Loucy (cell line): Measurements from ENCODE around the gene MBD6.

Experiments
- H2AFZ ChIP-seq: fragments of 200-600 bp; sonication (generic); 2 replicates; pipeline ENCODE4 v1.6.0; 2016; ENCODE audit warnings: antibody characterized with exemption, mild to moderate bottlenecking, low read length, moderate library complexity
- H3F3A ChIP-seq: fragments of 200-600 bp; 2 replicates; pipeline ENCODE4 v1.6.0; 2016; ENCODE audit warnings: antibody characterized with exemption, low read depth, mild to moderate bottlenecking
- H3K27me3 ChIP-seq: fragments of 200-600 bp; sonication (generic); 2 replicates; pipeline ENCODE4 v1.6.1; 2014; ENCODE audit warnings: low read length, mild to moderate bottlenecking; ENCODE audit not compliant: insufficient read depth, poor library complexity, severe bottlenecking
- H3K36me3 ChIP-seq: fragments of 200-600 bp; sonication (generic); 2 replicates; pipeline ENCODE4 v1.6.1; 2016; ENCODE audit warnings: low read length; ENCODE audit not compliant: insufficient read depth
- H3K4me1 ChIP-seq: fragments of 200-600 bp; sonication (generic); 2 replicates; pipeline ENCODE4 v1.5.1; 2014; ENCODE audit warnings: low read length, mild to moderate bottlenecking; ENCODE audit not compliant: insufficient read depth, poor library complexity, severe bottlenecking
- H3K4me2 ChIP-seq: fragments of 200-600 bp; sonication (generic); 2 replicates; pipeline ENCODE4 v1.6.0; 2014; ENCODE audit warnings: antibody characterized with exemption, low read length, low read depth, mild to moderate bottlenecking; ENCODE audit not compliant: poor library complexity, severe bottlenecking
- H3K4me3 ChIP-seq: fragments of 200-600 bp; sonication (generic); 2 replicates; pipeline ENCODE4 v1.5.1; 2014; ENCODE audit warnings: low read length, mild to moderate bottlenecking, mixed read lengths; ENCODE audit not compliant: poor library complexity, severe bottlenecking
- H3K79me2 ChIP-seq: fragments of 200-600 bp; sonication (generic); 2 replicates; pipeline ENCODE4 v1.6.1; 2014; ENCODE audit warnings: low read length; ENCODE audit not compliant: insufficient read depth
- H3K9ac ChIP-seq: fragments of 200-600 bp; sonication (generic); 2 replicates; pipeline ENCODE4 v1.6.0; 2014; ENCODE audit warnings: mild to moderate bottlenecking, low read depth, low read length, moderate library complexity; ENCODE audit not compliant: poor library complexity, severe bottlenecking
- H3K9me2 ChIP-seq: fragments of 200-600 bp; sonication (generic); replicated peaks from 2 replicates; pipeline ENCODE4 v1.6.1; 2016; ENCODE audit warnings: low read depth, low read length, mixed read lengths
- H3K9me3 ChIP-seq: fragments of 200-600 bp; sonication (generic); 2 replicates; pipeline ENCODE4 v1.6.1; 2014; ENCODE audit warnings: mild to moderate bottlenecking, antibody characterized with exemption, low read length, low read depth; ENCODE audit not compliant: insufficient read depth
- H4K20me1 ChIP-seq: fragments of 200-600 bp; sonication (generic); 2 replicates; pipeline ENCODE4 v1.6.0; 2014; ENCODE audit warnings: antibody characterized with exemption, low read length, mild to moderate bottlenecking; ENCODE audit not compliant: insufficient read depth, poor library complexity, severe bottlenecking
- EZH2phosphoT487 ChIP-seq: fragments of 200-600 bp; IDR thresholded peaks from 2 replicates; pipeline ENCODE4 v1.6.1; 2018; ENCODE audit warnings: antibody characterized with exemption, mild to moderate bottlenecking, moderate library complexity, borderline replicate concordance
- TF ChIP-seq, protein P1 (sequence below): fragments of 200-600 bp; sonication (generic); conservative IDR thresholded peaks from 2 replicates; pipeline ENCODE4 v1.5.1; 2014; ENCODE audit warnings: mild to moderate bottlenecking, antibody characterized with exemption, low read length

Gene MBD6

GRCh38 chr12:57529831-57530230 lies 7.2 kb downstream of the MBD6 start:
- Histone ChIP-seq H2AFZ (no peak overlapping the region), H3F3A (no peaks in the 10 kb centered on the region; the same call in 1 of the 2 replicates), H3K9me2 (no peaks in the 10 kb centered on the region), H3K36me3 (peaks cover 63% of the 10 kb centered on the region; the same call in 1 of the 2 replicates), H3K4me3 (no peak overlapping the region), H3K9ac (no peak overlapping the region), H3K9me3 (no peaks in the 10 kb centered on the region), H3K4me1 (peaks cover 9% of the 10 kb centered on the region), H3K4me2 (no peak overlapping the region), H3K27me3 (no peaks in the 10 kb centered on the region), H4K20me1 (peaks cover 13% of the 10 kb centered on the region), H3K79me2 (peaks cover 27% of the 10 kb centered on the region)
- TF ChIP-seq, protein P1, sequence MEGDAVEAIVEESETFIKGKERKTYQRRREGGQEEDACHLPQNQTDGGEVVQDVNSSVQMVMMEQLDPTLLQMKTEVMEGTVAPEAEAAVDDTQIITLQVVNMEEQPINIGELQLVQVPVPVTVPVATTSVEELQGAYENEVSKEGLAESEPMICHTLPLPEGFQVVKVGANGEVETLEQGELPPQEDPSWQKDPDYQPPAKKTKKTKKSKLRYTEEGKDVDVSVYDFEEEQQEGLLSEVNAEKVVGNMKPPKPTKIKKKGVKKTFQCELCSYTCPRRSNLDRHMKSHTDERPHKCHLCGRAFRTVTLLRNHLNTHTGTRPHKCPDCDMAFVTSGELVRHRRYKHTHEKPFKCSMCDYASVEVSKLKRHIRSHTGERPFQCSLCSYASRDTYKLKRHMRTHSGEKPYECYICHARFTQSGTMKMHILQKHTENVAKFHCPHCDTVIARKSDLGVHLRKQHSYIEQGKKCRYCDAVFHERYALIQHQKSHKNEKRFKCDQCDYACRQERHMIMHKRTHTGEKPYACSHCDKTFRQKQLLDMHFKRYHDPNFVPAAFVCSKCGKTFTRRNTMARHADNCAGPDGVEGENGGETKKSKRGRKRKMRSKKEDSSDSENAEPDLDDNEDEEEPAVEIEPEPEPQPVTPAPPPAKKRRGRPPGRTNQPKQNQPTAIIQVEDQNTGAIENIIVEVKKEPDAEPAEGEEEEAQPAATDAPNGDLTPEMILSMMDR, result no peak
- TF ChIP-seq EZH2phosphoT487, result no peak

GRCh38 chr12:57530396-57531142 lies 7.9 kb downstream of the MBD6 start:
- Histone ChIP-seq H2AFZ (no peak overlapping the region), H3K4me1 (peaks cover 5% of the 10 kb centered on the region), H3K27me3 (no peaks in the 10 kb centered on the region), H3K36me3 (peaks cover 69% of the 10 kb centered on the region; the same call in 1 of the 2 replicates), H3K9me3 (no peaks in the 10 kb centered on the region), H3K4me3 (no peak overlapping the region), H3K9ac (no peak overlapping the region), H3K4me2 (no peak overlapping the region), H4K20me1 (peaks cover 6% of the 10 kb centered on the region), H3K9me2 (no peaks in the 10 kb centered on the region), H3F3A (no peaks in the 10 kb centered on the region; the same call in 1 of the 2 replicates), H3K79me2 (peaks cover 20% of the 10 kb centered on the region; the same call in 1 of the 2 replicates)
- no peak for TF ChIP-seq EZH2phosphoT487
- TF ChIP-seq, protein P1, result no peak

DNA sequence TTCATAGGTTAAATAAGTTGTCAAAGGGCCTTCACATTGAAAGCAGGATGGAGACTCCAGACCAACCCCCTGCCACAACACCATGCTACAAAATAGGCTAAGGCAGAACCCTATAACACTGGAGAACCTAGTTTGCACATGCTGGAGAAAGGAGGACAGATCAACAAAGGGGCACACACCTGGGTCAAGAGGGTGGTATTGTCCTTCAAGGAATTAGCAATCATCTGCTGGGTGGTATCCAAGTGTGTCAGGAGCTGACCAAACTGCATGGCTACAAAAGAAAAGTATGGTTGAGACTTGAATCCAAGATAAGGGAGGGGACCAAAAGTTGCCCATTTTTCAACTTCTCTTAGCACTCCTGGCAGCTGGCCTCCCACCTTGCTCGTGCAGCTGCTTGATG lies 9.2 kb downstream of the MBD6 start:
- TF ChIP-seq, protein P1, result no peak
- no peak for TF ChIP-seq EZH2phosphoT487
- H4K20me1 ChIP-seq, result no peaks in the 10 kb centered on the region
- no peak overlapping the region for H2AFZ ChIP-seq
- no peak overlapping the region for H3K4me2 ChIP-seq
- H3K4me3 ChIP-seq, result no peak overlapping the region
- peaks cover 7% of the 10 kb centered on the region; the same call in 1 of the 2 replicates for H3K79me2 ChIP-seq
- H3K4me1 ChIP-seq, result peaks cover 2% of the 10 kb centered on the region
- H3K27me3 ChIP-seq, result no peaks in the 10 kb centered on the region
- H3F3A ChIP-seq, result no peaks in the 10 kb centered on the region; the same call in 1 of the 2 replicates
- no peaks in the 10 kb centered on the region for H3K9me3 ChIP-seq
- no peaks in the 10 kb centered on the region for H3K9me2 ChIP-seq
- H3K9ac ChIP-seq, result no peak overlapping the region
- peaks cover 69% of the 10 kb centered on the region; the same call in 1 of the 2 replicates for H3K36me3 ChIP-seq
